Amniotic epithelial cell (primary cell): ENCODE measurements around the gene RGS10.
"Not testable (repeated sequence)": the region's sequence is repeated elsewhere in the genome, so short reads cannot be mapped to it uniquely, and the experiment has no call there.

Experiments used
- DNase-seq: peaks from one replicate; pipeline ENCODE4 v3.0.0-alpha.2; 2010; ENCODE audit warnings: low read depth

Gene RGS10

GRCh38 chr10:119468542-119469324 lies 73.8 kb downstream of the RGS10 start:
- DNase-seq, result no peak

GRCh38 chr10:119466655-119467054 lies 75.9 kb downstream of the RGS10 start:
- DNase-seq, result peak; percentile 6

GRCh38 chr10:119466076-119466475 lies 76.4 kb downstream of the RGS10 start:
- no peak for DNase-seq

GRCh38 chr10:119465085-119465484 lies 77.4 kb downstream of the RGS10 start:
- DNase-seq, result no peak

GRCh38 chr10:119463195-119463594 lies 79.3 kb downstream of the RGS10 start:
- DNase-seq, result not testable (repeated sequence)

GRCh38 chr10:119462773-119463172 lies 79.7 kb downstream of the RGS10 start:
- no peak for DNase-seq

GRCh38 chr10:119461923-119462322 lies 80.6 kb downstream of the RGS10 start:
- DNase-seq, result no peak

GRCh38 chr10:119461380-119461779 lies 81.1 kb downstream of the RGS10 start:
- DNase-seq, result peak; percentile 11

- DNase-seq, result no peak
Observed at GRCh38 chr10:119460369-119461195, 81.9 kb downstream of the RGS10 start.

- DNase-seq, result no peak
Observed at GRCh38 chr10:119459681-119460340, 82.7 kb downstream of the RGS10 start.

GRCh38 chr10:119457966-119458766 lies 84.4 kb downstream of the RGS10 start:
- no peak for DNase-seq

GRCh38 chr10:119456435-119456810 lies 86.1 kb downstream of the RGS10 start:
- no peak for DNase-seq

GRCh38 chr10:119455609-119456434 lies 86.7 kb downstream of the RGS10 start:
- no peak for DNase-seq

GRCh38 chr10:119454990-119455389 lies 87.5 kb downstream of the RGS10 start:
- DNase-seq, result no peak

- DNase-seq, result no peak
Observed at GRCh38 chr10:119454316-119454715, 88.2 kb downstream of the RGS10 start.

- DNase-seq, result no peak
Observed at GRCh38 chr10:119453313-119453712, 89.2 kb downstream of the RGS10 start.

GRCh38 chr10:119452396-119452795 lies 90.1 kb downstream of the RGS10 start:
- DNase-seq, result no peak

- DNase-seq, result no peak
Observed at GRCh38 chr10:119451300-119451896, 91.1 kb downstream of the RGS10 start.

- DNase-seq, result no peak
Observed at GRCh38 chr10:119450606-119451299, 91.8 kb downstream of the RGS10 start.
